Activated T-helper 1 cell treated with anti-CD3 and anti-CD28 coated beads, Interleukin-2, amount 50 U/mL, for 16 hours (primary cell): Measurements from ENCODE around the gene DUSP6.
A peak's percentile ranks its signal among the peaks of the same experiment; 100 is the strongest.

Experiments
- DNase-seq, 2 donors: peaks; one replicate each; pipeline ENCODE4 v3.0.0-alpha.2; 2020; ENCODE audit warnings: low read depth in 1 of 2, low spot score in 1 of 2

The DUSP6 gene

GRCh38 chr12:89352492-89353187, at the start of gene DUSP6:
TSS of gene DUSP6 (minus strand) at chr12:89352501. CDS start at chr12:89352039, 462 bp downstream.
- DNase-seq, result peak; percentile 63 to 73

- DNase-seq, result no peak
Measured at GRCh38 chr12:89401433-89402058, 49.2 kb upstream of the DUSP6 start.

DNA sequence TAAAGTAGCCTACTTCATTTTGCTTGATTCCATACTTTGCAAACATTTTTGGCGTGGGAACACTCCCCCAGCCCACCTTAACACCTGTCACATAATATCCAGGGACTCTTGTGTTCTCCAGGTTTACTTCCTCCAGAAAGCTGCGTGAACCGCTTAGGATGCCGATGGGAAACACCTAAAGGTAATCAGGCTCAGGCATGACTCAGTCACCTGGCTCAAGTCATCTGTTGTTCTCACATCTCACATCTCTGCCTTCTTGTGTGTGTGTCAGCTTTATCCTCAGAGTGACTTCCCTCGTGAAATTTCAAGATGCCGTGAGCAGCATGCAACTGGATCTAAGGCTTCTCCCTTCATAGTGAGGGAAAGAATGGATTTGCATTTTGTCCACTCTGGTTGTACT, 48.1 kb upstream of the DUSP6 start:
- DNase-seq, result no peak

DNA sequence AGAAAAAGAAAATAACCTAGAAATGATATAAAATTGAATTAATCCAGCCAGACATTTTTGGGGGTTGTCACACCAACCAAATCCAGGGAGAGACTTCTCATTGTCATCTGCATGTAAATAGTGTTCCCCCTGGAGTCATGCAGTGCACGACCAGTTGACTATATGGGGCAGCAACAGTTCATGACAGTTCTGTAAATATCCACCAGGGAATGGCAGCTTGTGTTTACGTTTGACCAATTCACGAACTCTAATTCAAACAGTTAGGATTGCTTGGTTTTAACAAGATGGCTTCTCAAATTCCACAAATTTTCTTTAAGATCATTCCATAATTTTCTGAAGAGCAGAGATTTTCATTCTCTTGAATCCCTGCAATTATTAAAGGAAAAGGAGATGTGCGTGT, 43.4 kb upstream of the DUSP6 start:
- no peak for DNase-seq

DNA sequence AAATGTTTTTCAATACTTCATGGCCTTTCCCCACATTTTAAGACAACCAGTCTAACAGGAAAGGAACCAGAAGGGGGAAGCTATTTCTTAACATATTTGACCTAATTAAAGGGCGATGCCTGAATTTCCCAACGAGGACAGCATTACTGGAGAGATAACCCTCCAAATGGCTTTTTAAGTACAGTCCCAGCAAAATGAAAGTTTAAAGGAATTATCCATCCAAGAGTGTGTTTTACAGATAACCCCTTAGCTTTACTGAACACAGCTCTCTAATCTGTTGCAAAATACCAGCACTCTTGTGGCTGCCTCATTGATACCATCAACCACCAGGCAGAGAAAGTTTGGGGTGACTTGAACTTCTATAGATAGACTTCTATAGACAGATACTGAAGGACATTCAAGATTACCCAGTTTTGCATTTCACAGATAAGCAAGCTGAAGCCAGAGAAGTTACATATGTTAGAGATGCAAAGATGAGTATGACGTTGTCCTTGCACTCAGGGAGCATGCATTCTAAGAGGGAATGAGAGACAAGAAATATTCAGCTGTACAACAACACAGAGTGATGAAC, 41.3 kb upstream of the DUSP6 start:
- DNase-seq, result no peak

DNA sequence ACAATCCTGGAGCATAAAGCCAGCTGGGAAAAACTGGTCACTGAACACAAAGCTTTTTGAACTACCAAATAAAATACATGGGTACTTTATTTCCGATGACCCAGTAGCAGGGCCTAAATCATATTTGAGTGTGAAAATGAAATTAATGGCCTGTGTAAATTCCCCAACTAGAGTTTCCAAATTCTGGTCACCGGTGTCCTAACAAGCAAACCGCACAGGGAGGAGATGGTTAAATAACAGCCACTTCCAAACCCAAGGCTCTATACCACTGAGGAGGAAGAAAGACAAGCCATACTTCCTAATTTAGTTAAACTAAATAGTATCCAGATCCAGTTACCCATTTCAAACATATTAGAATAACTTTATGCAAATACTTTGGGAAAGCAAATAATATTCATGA, 40.1 kb upstream of the DUSP6 start:
- no peak for DNase-seq

DNA sequence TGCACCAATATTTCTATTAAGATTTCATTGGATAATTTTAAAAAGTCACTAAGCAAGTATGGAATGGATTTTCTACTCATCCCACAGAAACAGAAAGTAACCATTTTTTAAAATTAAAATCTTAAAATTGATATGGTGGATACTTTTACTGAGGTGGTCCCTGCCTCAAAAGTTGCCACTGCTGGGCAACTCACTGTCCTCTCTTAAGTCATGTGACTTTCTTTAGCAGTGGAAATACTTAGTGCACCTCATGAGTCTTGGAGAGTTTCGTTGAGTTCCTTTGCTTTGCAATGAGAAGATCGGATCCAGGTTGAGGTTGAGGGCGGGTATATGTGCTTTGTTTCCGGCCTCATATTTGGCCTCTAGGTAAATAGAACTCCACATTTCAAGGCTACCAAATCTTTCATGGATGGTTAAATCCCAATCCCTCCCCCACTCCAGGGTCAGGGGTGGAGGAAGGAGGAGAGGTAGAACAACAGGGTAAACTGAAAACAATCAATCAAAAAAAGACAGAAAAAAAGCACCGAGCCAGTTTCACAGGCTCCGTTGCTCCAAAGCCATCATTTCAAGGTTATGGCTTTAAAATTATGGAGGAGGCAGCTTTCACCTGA, 39.5 kb upstream of the DUSP6 start:
- DNase-seq, result no peak

GRCh38 chr12:89390802-89391673, 38.7 kb upstream of the DUSP6 start:
- no peak for DNase-seq

GRCh38 chr12:89389755-89390661, 37.7 kb upstream of the DUSP6 start:
- DNase-seq, result no peak

- DNase-seq, result no peak
Measured at GRCh38 chr12:89386138-89386537, 33.8 kb upstream of the DUSP6 start.

- DNase-seq, result no peak
Measured at GRCh38 chr12:89384807-89385206, 32.5 kb upstream of the DUSP6 start.

GRCh38 chr12:89384050-89384758, 31.9 kb upstream of the DUSP6 start:
- no peak for DNase-seq

- DNase-seq, result no peak
Measured at GRCh38 chr12:89383235-89384049, 31.1 kb upstream of the DUSP6 start.

DNA sequence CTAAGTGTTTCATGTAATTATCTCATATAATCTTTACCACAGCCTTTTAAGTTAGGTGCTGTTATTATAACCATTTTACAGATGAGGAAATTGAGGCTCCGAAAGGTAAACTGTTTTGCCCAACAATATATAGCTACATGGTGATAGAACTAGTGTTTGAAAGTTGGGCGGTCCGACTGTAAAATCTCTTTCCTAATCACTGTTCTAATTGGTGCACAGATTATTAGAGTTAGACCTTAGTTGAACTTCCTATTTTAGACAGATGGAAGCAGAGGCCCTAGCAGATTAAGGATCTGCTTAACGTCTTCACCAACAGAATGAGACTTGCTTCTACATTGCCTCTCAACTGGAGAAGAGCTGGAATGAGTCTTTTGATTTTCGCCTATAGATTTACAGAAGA, 30.0 kb upstream of the DUSP6 start:
- no peak for DNase-seq

DNA sequence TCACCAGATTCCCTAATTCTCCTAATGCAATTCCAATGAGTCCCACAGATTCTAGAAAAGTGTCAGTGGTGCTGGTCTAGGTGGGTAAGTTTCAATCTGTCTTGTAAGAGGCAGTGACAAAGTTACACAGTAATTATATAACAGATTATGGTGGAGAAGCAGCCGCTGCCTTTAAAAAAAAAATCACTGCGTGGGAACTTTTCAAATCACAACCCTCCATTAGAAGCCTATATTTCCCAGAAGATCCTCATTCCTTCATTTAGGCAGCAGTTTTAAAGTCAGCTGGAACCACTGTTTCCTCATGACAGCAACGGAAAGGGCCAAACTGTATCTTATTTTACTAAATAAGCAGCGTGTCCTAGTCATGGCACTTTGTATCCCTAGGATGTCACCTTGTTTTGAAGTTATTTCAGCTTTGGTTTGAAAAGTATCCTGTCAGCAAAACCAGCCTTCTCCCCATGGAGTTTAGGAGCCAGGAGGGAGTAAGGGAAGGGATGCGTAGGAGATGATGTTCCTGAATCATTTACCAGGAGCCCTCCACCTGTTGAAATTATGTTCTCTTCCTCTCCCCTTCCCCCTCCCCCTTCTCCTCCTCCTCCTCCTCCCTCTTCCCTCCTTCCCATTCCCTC, 27.7 kb upstream of the DUSP6 start:
- DNase-seq, result no peak

DNA sequence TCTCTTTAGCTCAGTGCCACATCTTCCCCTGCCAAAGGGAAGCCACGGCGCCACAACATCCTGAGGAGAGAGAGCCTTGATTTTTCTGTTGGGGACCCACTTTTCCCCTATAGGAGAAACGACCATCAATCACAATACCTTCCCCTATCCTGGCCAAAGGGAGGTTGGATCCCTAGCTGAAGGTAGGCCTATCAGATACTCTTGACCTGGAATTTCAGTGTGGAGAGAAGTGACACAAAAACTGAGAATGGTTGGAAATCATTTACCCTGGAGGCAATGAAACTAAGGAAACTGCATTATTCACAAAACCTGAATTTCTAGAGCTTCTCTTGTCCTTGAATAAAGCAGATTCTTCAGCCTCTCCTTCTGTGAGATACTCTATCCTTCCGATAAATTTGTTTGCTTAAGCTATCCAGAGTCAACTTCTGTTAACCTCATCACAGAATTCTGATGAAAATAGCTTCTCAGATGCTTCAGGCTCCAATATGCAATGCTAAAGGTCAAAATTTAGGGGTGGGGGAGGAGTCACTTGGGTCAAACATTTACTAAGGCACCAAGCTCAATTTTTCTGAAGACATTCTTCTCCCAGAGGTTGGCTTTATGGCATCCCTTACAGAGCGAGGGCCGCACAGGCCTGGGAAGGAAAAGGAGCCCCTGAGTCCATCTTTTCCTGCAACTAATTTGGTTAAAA, 27.0 kb upstream of the DUSP6 start:
- no peak for DNase-seq

DNA sequence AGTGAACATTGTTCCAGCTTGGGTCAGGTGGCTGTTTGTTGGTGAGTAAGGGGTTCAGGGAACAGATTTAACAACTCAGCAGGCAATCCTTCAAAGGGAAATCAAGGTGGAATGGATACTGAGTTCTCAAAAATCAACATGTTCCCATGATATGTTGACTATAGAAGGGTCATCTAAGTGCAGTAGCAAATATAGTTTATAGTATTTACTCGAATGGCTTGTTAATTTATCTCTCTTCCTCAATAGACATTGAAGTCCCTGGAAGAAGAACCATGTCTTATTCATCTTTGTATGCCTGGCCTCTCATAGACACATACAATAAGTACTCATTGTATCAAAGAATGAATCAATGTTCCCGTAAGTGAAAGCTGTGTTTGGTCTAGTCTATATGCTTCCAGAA, 24.5 kb upstream of the DUSP6 start:
- no peak for DNase-seq

DNA sequence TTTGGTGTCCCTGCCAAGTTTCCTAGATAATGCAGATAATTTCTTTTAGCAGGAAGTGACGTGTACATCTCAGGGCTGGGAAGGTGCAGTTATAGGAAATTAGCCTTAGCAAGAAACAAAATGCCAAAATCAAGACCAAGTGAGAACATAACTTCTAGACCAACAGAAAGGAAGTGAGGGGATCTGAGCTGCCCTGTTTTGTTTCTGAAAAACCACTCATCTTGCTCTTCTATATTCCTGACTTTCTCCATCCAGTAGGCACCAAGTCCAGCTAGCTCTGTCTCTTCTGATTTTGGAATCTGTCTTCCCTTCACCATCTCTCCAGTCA, 23.9 kb upstream of the DUSP6 start:
- DNase-seq, result no peak
